Occipital lobe (tissue), 2 donors: Measurements from ENCODE around the gene MUC5AC. TPM values are rescaled to one million over a fixed set of nuclear protein-coding genes. Genes with fewer than 3 reads are reported as not detected.

ENCODE experiments used
- DNase-seq: peaks from one replicate; lab custom pipeline; 2025; lab: John Stamatoyannopoulos, UW
- total RNA-seq: library from RNA; depleted of rRNA; stranded (reverse); fragments of >200 nt; gene quantifications from one replicate; pipeline ENCODE4 v1.2.3, GENCODE V29; 2014

MUC5AC gene
- total RNA-seq, 1 donor from 2014 or later: not detected

DNA sequence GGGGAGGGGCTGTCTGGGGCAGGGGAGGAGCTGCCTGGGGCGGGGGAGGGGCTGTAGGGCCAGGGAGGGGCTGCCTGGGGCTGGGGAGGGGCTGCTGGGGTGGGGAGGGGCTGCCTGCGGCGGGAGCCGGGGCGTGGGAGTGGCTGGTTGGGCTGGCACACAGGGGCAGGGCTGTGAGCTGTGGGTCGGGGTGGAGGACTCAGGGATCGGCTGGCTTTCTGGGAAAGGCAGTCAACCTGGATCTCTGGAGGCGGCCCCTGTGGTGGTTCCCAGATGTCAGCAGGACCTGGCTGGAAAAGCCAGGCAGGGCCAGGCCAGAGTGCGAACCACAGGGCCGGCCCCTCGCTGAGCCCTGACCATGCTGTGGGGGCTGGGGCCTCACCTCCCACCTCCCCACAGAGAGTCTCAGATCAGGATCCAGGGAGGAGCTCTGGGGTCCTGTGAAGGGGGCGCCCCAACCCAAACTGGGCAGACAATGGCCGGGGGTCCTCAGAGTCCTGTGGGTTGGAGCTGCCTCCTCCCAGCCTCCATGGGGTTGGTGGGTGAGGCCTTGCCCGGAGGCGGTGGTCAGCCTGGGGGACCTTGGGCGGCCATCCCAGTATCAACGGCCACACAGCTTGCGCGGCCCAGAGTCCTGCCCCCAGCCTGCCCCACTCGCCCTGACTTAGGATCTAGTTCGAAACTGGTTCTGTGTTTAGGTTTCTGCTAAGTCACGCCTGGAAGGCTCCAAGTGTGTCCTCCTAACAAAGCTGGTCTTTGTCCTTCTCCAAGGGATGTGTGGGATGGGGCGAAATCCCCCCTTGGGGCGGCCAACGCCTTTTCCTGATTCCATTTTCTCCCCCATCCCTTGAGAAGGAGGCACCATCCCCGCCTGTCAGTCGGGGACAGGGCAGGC is 67.0 kb downstream of the MUC5AC start:
- no peak for DNase-seq

GRCh38 chr11:1225386-1226225 is 67.9 kb downstream of the MUC5AC start:
- DNase-seq: no peak

- DNase-seq: no peak
These were observed 68.7 kb downstream of the MUC5AC start for GRCh38 chr11:1226226-1226985.

- DNase-seq: no peak
These were observed 69.3 kb downstream of the MUC5AC start for GRCh38 chr11:1226986-1227550.

DNA sequence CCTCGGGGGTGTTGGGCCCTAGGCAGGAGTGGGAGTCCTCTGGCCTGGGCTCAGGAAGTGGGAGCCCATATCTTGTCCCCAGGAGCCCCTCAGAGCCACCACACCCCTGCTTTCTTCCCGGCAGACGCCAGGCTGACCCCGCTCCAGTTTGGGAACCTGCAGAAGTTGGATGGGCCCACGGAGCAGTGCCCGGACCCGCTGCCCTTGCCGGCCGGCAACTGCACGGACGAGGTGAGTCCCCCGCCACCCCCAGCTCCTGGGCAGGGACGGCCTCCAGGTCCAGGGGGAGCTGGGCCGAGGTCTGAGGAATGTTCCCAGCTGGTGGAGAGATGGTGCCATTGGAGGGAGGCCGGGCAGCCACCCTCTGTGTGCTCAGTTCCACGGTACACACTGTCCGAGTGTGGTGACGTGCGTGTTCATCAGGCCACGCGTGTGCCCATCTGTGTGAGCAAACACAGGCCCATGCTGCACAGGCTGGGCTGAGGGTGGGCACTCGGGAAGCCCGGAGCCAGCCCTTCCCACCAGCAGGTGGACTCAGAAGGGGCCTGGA is 69.9 kb downstream of the MUC5AC start:
- no peak for DNase-seq

GRCh38 chr11:1228101-1228821 is 70.5 kb downstream of the MUC5AC start:
- no peak for DNase-seq

DNA sequence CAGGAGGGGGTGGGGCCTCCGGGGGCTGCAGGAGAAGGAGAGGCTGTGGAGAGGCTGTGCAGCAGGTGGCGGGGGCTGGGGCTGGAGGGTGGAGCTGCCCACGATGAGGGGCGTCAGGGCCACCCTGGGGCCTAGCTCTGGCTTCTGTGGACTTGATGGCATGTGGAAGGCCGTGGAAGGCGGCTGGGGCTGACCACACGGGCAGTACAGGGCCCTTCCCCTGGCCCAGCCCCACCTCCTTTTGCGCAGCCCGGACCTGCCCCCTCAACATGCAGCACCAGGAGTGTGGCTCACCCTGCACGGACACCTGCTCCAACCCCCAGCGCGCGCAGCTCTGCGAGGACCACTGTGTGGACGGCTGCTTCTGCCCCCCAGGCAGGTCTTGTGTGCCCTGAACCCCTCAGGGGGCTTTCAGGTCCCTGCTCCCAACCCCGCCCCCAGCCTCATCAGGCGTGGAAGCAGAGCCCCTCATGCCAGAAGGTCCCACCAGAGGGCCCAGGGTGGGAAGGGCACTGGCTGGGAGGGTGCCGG is 71.2 kb downstream of the MUC5AC start:
- DNase-seq: no peak

- DNase-seq: no peak
These were observed 71.8 kb downstream of the MUC5AC start for GRCh38 chr11:1229471-1230120.

DNA sequence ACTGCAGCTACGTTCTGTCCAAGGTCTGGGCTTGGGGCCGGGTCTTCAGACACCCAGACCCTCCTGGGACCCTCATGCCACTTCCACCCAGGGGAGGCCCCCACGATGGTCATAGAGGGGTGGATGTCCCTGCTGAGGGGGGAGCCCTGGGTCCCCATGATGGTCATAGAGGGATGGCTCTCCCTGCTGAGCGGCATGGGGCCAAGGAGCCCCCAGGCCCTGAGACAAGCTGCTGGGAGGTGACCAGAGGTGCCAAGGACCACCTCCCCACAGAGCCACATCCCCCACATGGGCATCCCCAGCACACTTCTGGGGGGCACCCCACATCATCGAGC is 72.3 kb downstream of the MUC5AC start:
- no peak for DNase-seq

- DNase-seq: no peak
These were observed 73.0 kb downstream of the MUC5AC start for GRCh38 chr11:1230456-1231395.

- DNase-seq: no peak
These were observed 73.8 kb downstream of the MUC5AC start for GRCh38 chr11:1231396-1232020.

DNA sequence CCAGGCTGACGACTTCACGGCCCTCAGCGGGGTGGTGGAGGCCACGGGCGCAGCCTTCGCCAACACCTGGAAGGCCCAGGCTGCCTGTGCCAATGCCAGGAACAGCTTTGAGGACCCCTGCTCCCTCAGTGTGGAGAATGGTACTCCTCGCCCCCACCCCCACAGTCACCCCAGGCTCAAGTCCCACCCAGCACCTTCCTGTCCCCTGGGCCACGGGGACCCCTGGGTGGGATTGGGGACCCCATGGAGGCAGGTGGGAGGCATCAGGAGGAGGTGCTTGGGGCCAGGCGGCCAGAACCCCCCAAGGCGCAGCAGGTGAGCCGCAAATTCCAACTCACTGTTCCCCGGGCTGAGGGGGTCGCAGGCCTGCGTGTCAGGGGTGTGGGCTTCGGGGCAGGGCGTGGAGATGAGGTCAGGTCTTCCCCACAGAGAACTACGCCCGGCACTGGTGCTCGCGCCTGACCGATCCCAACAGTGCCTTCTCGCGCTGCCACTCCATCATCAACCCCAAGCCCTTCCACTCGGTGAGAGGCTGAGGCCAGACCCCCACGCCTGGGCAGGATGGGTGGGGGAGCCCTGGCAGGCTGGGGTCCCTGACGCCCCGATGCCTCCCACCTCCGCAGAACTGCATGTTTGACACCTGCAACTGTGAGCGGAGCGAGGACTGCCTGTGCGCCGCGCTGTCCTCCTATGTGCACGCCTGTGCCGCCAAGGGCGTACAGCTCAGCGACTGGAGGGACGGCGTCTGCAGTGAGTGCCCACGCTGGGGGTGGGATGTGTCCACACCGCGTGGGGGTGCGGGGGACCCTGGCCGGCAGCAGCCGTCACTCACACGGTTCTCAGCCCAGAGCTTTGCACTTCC is 74.5 kb downstream of the MUC5AC start:
- no peak for DNase-seq

GRCh38 chr11:1232883-1233321 is 75.1 kb downstream of the MUC5AC start:
- no peak for DNase-seq

- DNase-seq: no peak
These were observed 75.7 kb downstream of the MUC5AC start for GRCh38 chr11:1233351-1234053.

DNA sequence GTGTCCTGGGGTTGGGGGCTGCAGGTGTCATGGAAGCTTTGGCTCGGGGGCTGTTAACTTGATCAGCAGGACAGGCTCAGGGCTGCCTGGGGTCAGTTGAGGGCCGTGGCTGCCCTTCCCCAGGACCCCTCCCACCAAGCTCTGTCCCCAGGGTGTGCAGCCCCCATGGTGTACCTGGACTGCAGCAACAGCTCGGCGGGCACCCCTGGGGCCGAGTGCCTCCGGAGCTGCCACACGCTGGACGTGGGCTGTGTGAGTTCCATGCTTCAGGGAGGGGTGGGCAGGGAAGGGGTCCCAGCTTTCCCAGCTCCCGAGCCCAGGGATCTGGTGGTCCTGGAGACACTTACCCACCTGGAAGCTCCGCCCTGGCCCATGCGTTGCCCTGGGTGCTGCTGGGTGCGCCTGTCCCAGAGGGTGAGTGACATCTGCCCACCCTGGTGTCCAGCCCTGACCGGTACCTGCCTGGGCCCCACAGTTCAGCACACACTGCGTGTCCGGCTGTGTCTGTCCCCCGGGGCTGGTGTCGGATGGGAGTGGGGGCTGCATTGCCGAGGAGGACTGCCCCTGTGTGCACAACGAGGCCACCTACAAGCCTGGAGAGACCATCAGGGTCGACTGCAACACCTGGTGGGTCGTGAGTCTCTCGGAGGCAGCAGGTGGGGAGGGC is 76.4 kb downstream of the MUC5AC start:
- DNase-seq: no peak

DNA sequence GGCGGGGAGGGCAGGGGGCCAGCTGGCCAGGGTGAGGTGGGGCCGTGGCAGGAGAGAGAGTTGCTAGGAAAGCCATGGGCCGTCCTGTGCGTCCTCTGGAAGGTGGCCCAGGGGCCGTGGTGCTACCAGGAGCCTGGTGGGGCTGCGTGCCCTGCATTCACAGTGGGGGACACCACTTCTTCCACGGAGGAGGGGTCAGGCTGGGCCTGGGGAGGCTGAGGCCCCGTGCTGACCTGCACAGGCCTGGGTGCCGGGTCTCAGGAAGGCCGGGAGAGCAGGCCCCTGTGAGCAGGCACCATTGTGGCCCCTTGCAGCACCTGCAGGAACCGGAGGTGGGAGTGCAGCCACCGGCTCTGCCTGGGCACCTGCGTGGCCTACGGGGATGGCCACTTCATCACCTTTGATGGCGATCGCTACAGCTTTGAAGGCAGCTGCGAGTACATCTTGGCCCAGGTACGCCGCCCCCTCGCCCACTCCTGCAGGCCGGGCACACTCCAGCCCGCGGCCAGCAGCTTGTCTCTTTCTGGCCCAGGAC is 77.1 kb downstream of the MUC5AC start:
- no peak for DNase-seq
